Measurements from ENCODE around the gene IFNAR1. TPM values are rescaled to one million over a fixed set of nuclear protein-coding genes. Genes with fewer than 3 reads are reported as not detected.

Gene IFNAR1
- total RNA-seq, 4 donors from 2014 or later, result 10.3 to 30.7 (median 28.9) TPM

GRCh38 chr21:33339918-33340317 is 15.1 kb downstream of the IFNAR1 start:
- no peaks in the 10 kb centered on the region for H3K9me3 ChIP-seq
- peak overlapping the region in 1 of 4 donors; percentile 5 for H3K27ac ChIP-seq
- no peaks in the 10 kb centered on the region for H3K27me3 ChIP-seq
- H3K4me1 ChIP-seq, result peaks cover 0 to 9% (median 0%) of the 10 kb centered on the region in 4 donors
- WGBS, 2 donors (ENCODE audit: low coverage in 1 of 2), result 38 to 40% methylated on average over 2 of the region's 2 CpGs
- intact Hi-C loops (cut with DNase I; ENCODE audit: low total_unique reads) (no loop called here), in situ Hi-C loops (cut with MboI; ENCODE audit: low pct_ligation_motif_present in 1 of 4, low pct_unique_long_range_greater_than_20kb in 1 of 4, low sequenced_read_pairs in 3 of 4) (no loop called here)
- no peak overlapping the region for H3K4me3 ChIP-seq
- TF ChIP-seq EP300 (IDR thresholded peaks at IDR 0.05; ENCODE audit: low read depth), result no peak
- no peak for TF ChIP-seq CTCF (IDR thresholded peaks at IDR 0.05)
- TF ChIP-seq POLR2AphosphoS5 (IDR thresholded peaks at IDR 0.05), result no peak
- no peak for TF ChIP-seq POLR2A (IDR thresholded peaks at IDR 0.05)
- no peak for DNase-seq
- H3K36me3 ChIP-seq, result peaks cover 0 to 38% (median 12%) of the 10 kb centered on the region in 4 donors

- Histone ChIP-seq H3K27me3 (no peaks in the 10 kb centered on the region), H3K36me3 (peaks cover 0 to 75% (median 20%) of the 10 kb centered on the region in 4 donors), H3K4me3 (no peak overlapping the region), H3K4me1 (peaks cover 0 to 4% (median 0%) of the 10 kb centered on the region in 4 donors), H3K27ac (no peak overlapping the region), H3K9me3 (no peaks in the 10 kb centered on the region)
- intact Hi-C loops (cut with DNase I; ENCODE audit: low total_unique reads) (no loop called here), in situ Hi-C loops (cut with MboI; ENCODE audit: low pct_ligation_motif_present in 1 of 4, low pct_unique_long_range_greater_than_20kb in 1 of 4, low sequenced_read_pairs in 3 of 4) (no loop called here)
- no peak for TF ChIP-seq EP300 (IDR thresholded peaks at IDR 0.05; ENCODE audit: low read depth)
- no peak for TF ChIP-seq CTCF (IDR thresholded peaks at IDR 0.05)
- no peak for TF ChIP-seq POLR2A (IDR thresholded peaks at IDR 0.05)
- WGBS, 2 donors (ENCODE audit: low coverage in 1 of 2), result 94 to 97% methylated on average over 3 to 5 of the region's 5 CpGs
- no peak for DNase-seq
Observed at GRCh38 chr21:33345751-33346238, 21.0 kb downstream of the IFNAR1 start.

GRCh38 chr21:33348706-33349105 is 23.9 kb downstream of the IFNAR1 start:
- no peak for DNase-seq
- TF ChIP-seq CTCF (IDR thresholded peaks at IDR 0.05), result no peak
- TF ChIP-seq POLR2A (IDR thresholded peaks at IDR 0.05), result no peak
- no peak for TF ChIP-seq EP300 (IDR thresholded peaks at IDR 0.05; ENCODE audit: low read depth)
- no peak for TF ChIP-seq POLR2AphosphoS5 (IDR thresholded peaks at IDR 0.05)
- intact Hi-C loops (cut with DNase I; ENCODE audit: low total_unique reads), result no loop called here
- Histone ChIP-seq H3K4me3 (no peak overlapping the region), H3K27me3 (no peaks in the 10 kb centered on the region), H3K27ac (no peak overlapping the region), H3K4me1 (peaks cover 0 to 4% (median 0%) of the 10 kb centered on the region in 4 donors), H3K36me3 (peaks cover 0 to 56% (median 14%) of the 10 kb centered on the region in 4 donors), H3K9me3 (no peaks in the 10 kb centered on the region)
- WGBS, 2 donors (ENCODE audit: low coverage in 1 of 2), result 86 to 100% methylated on average over 1 to 3 of the region's 3 CpGs
- in situ Hi-C loops (cut with MboI; ENCODE audit: low pct_ligation_motif_present in 1 of 4, low pct_unique_long_range_greater_than_20kb in 1 of 4, low sequenced_read_pairs in 3 of 4), result no loop called here

- Histone ChIP-seq H3K27me3 (no peaks in the 10 kb centered on the region), H3K4me3 (no peak overlapping the region), H3K9me3 (no peaks in the 10 kb centered on the region), H3K36me3 (peaks cover 0 to 49% (median 8%) of the 10 kb centered on the region in 4 donors), H3K4me1 (peaks cover 0 to 4% (median 0%) of the 10 kb centered on the region in 4 donors), H3K27ac (no peak overlapping the region)
- in situ Hi-C loops (cut with MboI; ENCODE audit: low pct_ligation_motif_present in 1 of 4, low pct_unique_long_range_greater_than_20kb in 1 of 4, low sequenced_read_pairs in 3 of 4) (loop anchor here in 1 of 4 donors (10.0 kb wide), 1 partner anchor 146 kb away; no protein-coding TSS in a partner anchor), intact Hi-C loops (cut with DNase I; ENCODE audit: low total_unique reads) (no loop called here)
- no peak for TF ChIP-seq POLR2AphosphoS5 (IDR thresholded peaks at IDR 0.05)
- WGBS, 2 donors (ENCODE audit: low coverage in 1 of 2), result 92 to 98% methylated on average over 3 of the region's 3 CpGs
- no peak for DNase-seq
Observed at GRCh38 chr21:33350676-33351075, 25.9 kb downstream of the IFNAR1 start.

- H3K27me3 ChIP-seq, result no peaks in the 10 kb centered on the region
- TF ChIP-seq POLR2A (IDR thresholded peaks at IDR 0.05), result no peak
- TF ChIP-seq POLR2AphosphoS5 (IDR thresholded peaks at IDR 0.05), result no peak
- TF ChIP-seq CTCF (IDR thresholded peaks at IDR 0.05), result no peak
- no peak for TF ChIP-seq EP300 (IDR thresholded peaks at IDR 0.05; ENCODE audit: low read depth)
- H3K27ac ChIP-seq, result no peak overlapping the region
- H3K9me3 ChIP-seq, result no peaks in the 10 kb centered on the region
- H3K4me3 ChIP-seq, result no peak overlapping the region
- WGBS, 2 donors (ENCODE audit: low coverage in 1 of 2), result 81 to 85% methylated on average over 6 of the region's 6 CpGs
- in situ Hi-C loops (cut with MboI; ENCODE audit: low pct_ligation_motif_present in 1 of 4, low pct_unique_long_range_greater_than_20kb in 1 of 4, low sequenced_read_pairs in 3 of 4), result loop anchor here in 2 of 4 donors (5.0 to 10.0 kb wide), 2 partner anchors 151 to 153 kb away; no protein-coding TSS in a partner anchor
- no peak for DNase-seq
- intact Hi-C loops (cut with DNase I; ENCODE audit: low total_unique reads), result no loop called here
- H3K36me3 ChIP-seq, result peaks cover 0 to 19% (median 8%) of the 10 kb centered on the region in 4 donors
- H3K4me1 ChIP-seq, result peaks cover 0 to 4% (median under 1%) of the 10 kb centered on the region in 4 donors
Observed at GRCh38 chr21:33355355-33355754, 30.6 kb downstream of the IFNAR1 start.

All from transverse colon (tissue), 4 donors.